HG03469 (cell line): ENCODE results near the gene RNF144A.

ENCODE experiments used
- ATAC-seq: cut with Tn5 transposase; IDR thresholded peaks from one replicate; pipeline ENCODE4 v1.9.1; 2021; ENCODE audit warnings: mild to moderate bottlenecking, moderate library complexity, moderate number of reproducible peaks; ENCODE audit not compliant: unreplicated experiment

Gene RNF144A

GRCh38 chr2:6906165-6906741 lies 11.0 kb upstream of the RNF144A start:
- ATAC-seq, result no peak

- no peak for ATAC-seq
Measured at GRCh38 chr2:6908291-6908690, 8.9 kb upstream of the RNF144A start.

- peak; percentile 98 for ATAC-seq
Measured at GRCh38 chr2:6909431-6910385, 7.5 kb upstream of the RNF144A start.

- no peak for ATAC-seq
Measured at GRCh38 chr2:6911721-6912120, 5.5 kb upstream of the RNF144A start.

GRCh38 chr2:6913415-6914157 lies 3.6 kb upstream of the RNF144A start:
- ATAC-seq, result no peak

- ATAC-seq, result no peak
Measured at GRCh38 chr2:6914828-6915227, 2.4 kb upstream of the RNF144A start.

GRCh38 chr2:6915399-6915798 lies 1.8 kb upstream of the RNF144A start:
- no peak for ATAC-seq

GRCh38 chr2:6916224-6916623 lies 988 bp upstream of the RNF144A start:
- no peak for ATAC-seq

- ATAC-seq, result no peak
Measured at GRCh38 chr2:6916736-6917070, 509 bp upstream of the RNF144A start.

GRCh38 chr2:6917761-6918421 lies 679 bp downstream of the RNF144A start:
- ATAC-seq, result no peak

GRCh38 chr2:6919901-6920742 lies 2.9 kb downstream of the RNF144A start:
- no peak for ATAC-seq

- no peak for ATAC-seq
Measured at GRCh38 chr2:6920743-6921064, 3.5 kb downstream of the RNF144A start.

- no peak for ATAC-seq
Measured at GRCh38 chr2:6921321-6921922, 4.2 kb downstream of the RNF144A start.

- no peak for ATAC-seq
Measured at GRCh38 chr2:6922201-6922656, 5.0 kb downstream of the RNF144A start.

GRCh38 chr2:6923319-6923718 lies 6.1 kb downstream of the RNF144A start:
- ATAC-seq, result no peak

- no peak for ATAC-seq
Measured at GRCh38 chr2:6924101-6924923, 7.1 kb downstream of the RNF144A start.

- no peak for ATAC-seq
Measured at GRCh38 chr2:6924924-6925409, 7.8 kb downstream of the RNF144A start.

- no peak for ATAC-seq
Measured at GRCh38 chr2:6926071-6926732, 9.0 kb downstream of the RNF144A start.
